Activated T-cell treated with anti-CD3 and anti-CD28 coated beads, Interleukin-2, amount 50 U/mL, for 72 hours (primary cell): ENCODE measurements around the gene MYL12A. TPM values are rescaled to one million over a fixed set of nuclear protein-coding genes. Genes with fewer than 3 reads are reported as not detected.
A peak's percentile ranks its signal among the peaks of the same experiment; 100 is the strongest.
"Not testable (repeated sequence)": the region's sequence is repeated elsewhere in the genome, so short reads cannot be mapped to it uniquely, and the experiment has no call there.

Experiments used
- ATAC-seq, 2 donors: fragments of 150-1000 bp; cut with Tn5 transposase; replicated peaks in 1 of 2; 2 replicates each; pipeline ENCODE4 v1.10.0; 2021; ENCODE audit warnings: moderate library complexity in 2 of 2, mild to moderate bottlenecking in 1 of 2
- DNase-seq, 2 donors: peaks; one replicate each; pipeline ENCODE4 v3.0.0; 2021 to 2022; ENCODE audit warnings: mixed read lengths in 1 of 2
- H3K27ac Mint-ChIP-seq: one replicate; pipeline ENCODE4 v1.8.0; 2022; ENCODE audit warnings: mild to moderate bottlenecking, moderate library complexity, mixed read lengths
- H3K27me3 Mint-ChIP-seq: one replicate; pipeline ENCODE4 v1.8.0; 2022; ENCODE audit warnings: low read depth, mixed read lengths
- H3K36me3 Mint-ChIP-seq, 2 donors: one replicate each; pipeline ENCODE4 v1.8.0; 2022; ENCODE audit warnings: mixed read lengths in 2 of 2, mild to moderate bottlenecking in 1 of 2; ENCODE audit not compliant: insufficient read depth in 2 of 2
- H3K4me1 Mint-ChIP-seq: one replicate; pipeline ENCODE4 v1.8.0; 2022; ENCODE audit warnings: low read depth, mixed read lengths
- H3K4me3 Mint-ChIP-seq, 2 donors: one replicate each; pipeline ENCODE4 v1.8.0; 2022; ENCODE audit warnings: mild to moderate bottlenecking in 2 of 2, mixed read lengths in 2 of 2, moderate library complexity in 2 of 2
- H3K9me3 Mint-ChIP-seq, 2 donors: one replicate each; pipeline ENCODE4 v1.8.0; 2022; ENCODE audit warnings: mixed read lengths in 2 of 2
- total RNA-seq, 2 donors: library from RNA; stranded (reverse); gene quantifications; one replicate each; pipeline ENCODE4 v1.2.3, GENCODE V29; 2022

MYL12A gene
- total RNA-seq, 2 donors from 2014 or later: 425 to 483 TPM

DNA sequence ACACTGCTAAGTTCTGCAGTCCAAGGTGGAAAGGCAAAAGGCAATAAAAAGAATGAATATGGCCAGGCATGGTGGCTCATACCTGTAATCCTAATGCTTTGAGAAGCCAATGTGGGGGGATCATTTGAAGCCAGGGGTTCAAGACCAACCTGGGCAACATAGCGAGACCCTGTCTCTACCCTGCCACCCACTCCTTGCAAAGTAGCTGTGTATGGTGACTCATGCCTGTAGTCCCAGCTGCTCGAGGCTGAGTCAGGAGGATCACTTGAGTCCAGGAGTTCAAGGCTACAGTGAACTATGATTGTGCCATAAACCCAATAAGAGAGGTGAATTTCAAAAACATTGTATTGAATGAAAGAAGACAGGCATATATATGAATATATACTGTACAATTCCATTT lies 16.8 kb downstream of the MYL12A start:
- H3K27ac Mint-ChIP-seq: peak overlapping the region; percentile 93
- ATAC-seq (peak in 1 of 2 donors; percentile 14), DNase-seq (peak in 1 of 2 donors; percentile 27)
- H3K4me3 Mint-ChIP-seq: peak overlapping the region; percentile 45 to 100
- peaks cover 74% of the 10 kb centered on the region for H3K4me1 Mint-ChIP-seq
- H3K36me3 Mint-ChIP-seq: peaks cover 6 to 10% of the 10 kb centered on the region in 2 donors
- H3K27me3 Mint-ChIP-seq: no peaks in the 10 kb centered on the region
- no peaks in the 10 kb centered on the region for H3K9me3 Mint-ChIP-seq

DNA sequence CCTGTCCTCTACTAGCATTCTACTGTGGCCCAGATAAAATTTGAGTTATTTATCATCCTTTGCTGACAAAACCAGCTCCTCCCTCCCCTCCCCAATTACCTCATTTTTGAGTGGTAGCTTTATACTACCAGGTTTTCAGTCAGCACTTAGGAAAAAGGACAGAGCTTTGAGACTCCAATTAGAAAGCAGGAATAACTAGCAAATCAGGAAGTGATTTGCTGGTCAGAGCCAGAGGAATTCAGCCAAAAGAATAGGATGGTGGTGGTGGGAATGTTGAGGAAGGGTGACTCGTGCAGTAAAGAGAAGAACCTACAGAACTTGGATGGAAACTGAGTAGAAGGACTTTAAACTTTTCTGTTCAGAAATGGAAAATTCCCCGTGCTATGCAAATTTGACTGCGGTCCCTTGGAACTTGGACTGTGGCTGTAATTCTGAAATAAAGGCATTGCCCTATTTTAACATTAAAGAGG lies 18.0 kb downstream of the MYL12A start:
- Mint-ChIP-seq H3K4me1 (peaks cover 74% of the 10 kb centered on the region), H3K9me3 (no peaks in the 10 kb centered on the region), H3K36me3 (peaks cover 6 to 10% of the 10 kb centered on the region in 2 donors), H3K4me3 (peak overlapping the region; percentile 59 to 70), H3K27me3 (no peaks in the 10 kb centered on the region), H3K27ac (peak overlapping the region; percentile 67)
- ATAC-seq (no peak), DNase-seq (no peak)

DNA sequence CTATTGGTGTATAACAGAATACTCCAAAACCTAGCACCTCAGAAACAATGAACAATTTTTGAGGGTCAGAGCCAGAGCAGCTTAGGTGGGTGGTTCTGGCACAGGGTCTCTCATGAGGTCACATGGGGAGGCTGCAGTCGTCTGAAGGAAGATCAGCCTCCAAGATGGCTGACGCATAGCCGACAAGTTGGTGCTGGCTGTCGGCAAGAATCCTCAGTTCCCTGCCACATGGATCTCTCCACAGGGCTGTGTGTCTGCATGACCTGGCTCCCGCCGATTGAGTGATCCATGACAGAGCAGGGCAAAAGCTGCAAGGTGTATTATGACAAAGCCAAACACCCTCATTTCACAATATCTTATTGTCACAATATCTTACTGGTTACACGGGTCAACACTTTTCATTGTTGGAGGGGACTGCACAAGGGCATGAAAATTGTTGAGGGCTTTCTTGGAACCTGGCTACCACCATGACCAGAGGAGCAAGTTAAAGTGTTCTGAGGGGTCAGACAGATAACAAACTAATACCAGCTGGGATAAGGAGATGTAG lies 18.5 kb downstream of the MYL12A start:
- peak overlapping the region; percentile 67 for H3K27ac Mint-ChIP-seq
- H3K4me1 Mint-ChIP-seq: peaks cover 75% of the 10 kb centered on the region
- H3K4me3 Mint-ChIP-seq: peak overlapping the region; percentile 59 to 70
- peaks cover 6 to 8% of the 10 kb centered on the region in 2 donors for H3K36me3 Mint-ChIP-seq
- ATAC-seq: no peak
- no peaks in the 10 kb centered on the region for H3K9me3 Mint-ChIP-seq
- no peaks in the 10 kb centered on the region for H3K27me3 Mint-ChIP-seq
- no peak for DNase-seq

DNA sequence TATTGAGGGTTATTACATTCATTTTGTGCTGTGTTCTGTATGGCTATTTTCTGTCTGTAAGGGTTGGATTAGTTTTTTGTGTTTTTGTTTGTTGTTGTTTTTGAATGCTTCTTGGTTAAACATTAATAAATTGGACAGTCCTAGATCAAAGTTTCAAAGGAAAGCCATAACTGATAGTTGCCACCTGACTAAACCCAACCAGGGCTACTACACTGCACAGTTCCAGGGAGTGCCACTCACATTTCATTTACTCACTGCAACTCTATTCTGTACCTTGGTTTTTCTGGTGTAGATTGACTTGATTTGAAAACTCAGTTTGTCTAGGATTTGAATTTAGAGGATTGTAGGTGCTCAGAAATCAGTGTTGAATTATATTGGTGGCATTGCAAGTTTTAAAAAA lies 20.7 kb downstream of the MYL12A start:
- Mint-ChIP-seq H3K27me3 (no peaks in the 10 kb centered on the region), H3K9me3 (no peaks in the 10 kb centered on the region), H3K4me1 (peaks cover 94% of the 10 kb centered on the region), H3K4me3 (peak overlapping the region in 1 of 2 donors; percentile 68), H3K36me3 (peaks cover 0 to 7% of the 10 kb centered on the region in 2 donors), H3K27ac (peak overlapping the region; percentile 61)
- ATAC-seq (no peak), DNase-seq (no peak)

DNA sequence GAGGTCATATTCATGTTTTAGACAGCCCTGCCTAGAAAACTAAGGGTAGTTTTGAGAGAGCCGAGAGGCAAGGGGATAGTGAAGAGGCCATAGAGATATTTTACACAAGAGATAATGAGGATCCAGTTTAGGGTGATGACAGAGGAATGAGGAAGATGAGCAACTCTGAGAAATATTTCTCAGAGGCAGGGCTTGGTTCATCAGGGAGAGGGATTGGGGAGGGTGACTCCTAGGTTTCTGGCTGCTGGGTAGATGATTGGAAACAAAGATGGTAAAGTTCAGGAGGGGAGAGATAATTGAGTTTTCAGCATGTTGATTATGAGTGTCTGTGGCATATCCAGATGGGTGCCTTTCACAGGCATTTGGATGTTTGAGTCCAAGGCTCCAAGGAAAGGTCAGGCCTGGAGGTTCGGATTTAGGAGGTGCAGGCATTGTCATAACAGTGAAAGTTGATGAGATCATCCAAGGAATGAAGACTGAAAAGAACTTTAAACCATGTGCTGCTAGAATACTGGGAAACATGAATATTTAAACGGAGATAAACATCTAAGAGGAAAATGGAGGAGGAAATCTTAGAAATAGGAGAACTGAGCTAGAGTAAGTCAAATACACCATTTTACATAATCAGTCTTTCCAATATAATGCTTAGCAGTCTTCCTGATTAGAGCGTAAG lies 21.8 kb downstream of the MYL12A start:
- Mint-ChIP-seq H3K4me1 (peaks cover 85% of the 10 kb centered on the region), H3K27me3 (no peaks in the 10 kb centered on the region), H3K27ac (peak overlapping the region; percentile 61), H3K36me3 (peaks cover 0 to 11% of the 10 kb centered on the region in 2 donors), H3K4me3 (peak overlapping the region; percentile 47 to 68), H3K9me3 (no peaks in the 10 kb centered on the region)
- DNase-seq (no peak), ATAC-seq (no peak)

DNA sequence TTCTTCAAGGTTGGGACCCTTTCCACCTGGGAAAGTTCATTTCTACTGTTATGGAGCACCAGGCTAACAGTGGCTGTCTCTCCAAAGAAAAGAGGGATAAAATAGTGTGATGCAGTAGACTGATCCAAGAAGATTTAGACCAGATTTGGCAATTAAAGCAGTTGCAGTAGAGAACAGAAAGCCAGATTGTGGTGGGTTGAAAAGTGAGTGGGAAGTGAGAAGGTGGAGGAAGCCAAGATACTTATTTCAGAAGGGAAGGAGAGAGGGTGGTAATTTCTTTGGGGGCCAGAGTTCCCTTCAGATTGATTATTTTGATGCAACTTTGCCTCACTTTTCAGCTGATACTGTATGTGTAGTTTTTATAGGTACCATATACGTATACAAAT lies 22.3 kb downstream of the MYL12A start:
- no peaks in the 10 kb centered on the region for H3K27me3 Mint-ChIP-seq
- DNase-seq (no peak), ATAC-seq (no peak)
- H3K9me3 Mint-ChIP-seq: no peaks in the 10 kb centered on the region
- H3K27ac Mint-ChIP-seq: peak overlapping the region; percentile 61
- H3K36me3 Mint-ChIP-seq: peaks cover 0 to 9% of the 10 kb centered on the region in 2 donors
- peak overlapping the region; percentile 8 to 68 for H3K4me3 Mint-ChIP-seq
- H3K4me1 Mint-ChIP-seq: peaks cover 80% of the 10 kb centered on the region

DNA sequence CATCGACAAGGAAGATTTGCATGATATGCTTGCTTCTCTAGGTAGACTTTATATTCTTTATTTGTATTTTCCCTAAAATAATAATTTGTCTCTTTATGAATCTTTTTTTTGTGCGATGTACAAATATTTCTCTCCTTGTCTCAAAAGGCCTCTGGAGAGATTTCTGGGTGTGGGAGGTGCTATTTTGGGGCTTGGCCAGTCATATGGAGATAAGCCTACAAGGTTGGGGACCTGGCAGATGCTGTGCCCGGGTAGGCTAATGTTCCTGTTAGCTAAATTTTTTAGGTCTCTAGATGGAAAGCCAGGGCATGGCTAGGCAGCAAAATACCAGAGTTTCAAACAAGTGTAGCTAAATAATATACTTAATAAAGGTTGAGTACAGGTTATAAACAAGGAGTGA lies 25.4 kb downstream of the MYL12A start:
- Mint-ChIP-seq H3K4me3 (no peak overlapping the region), H3K36me3 (peaks cover 4 to 20% of the 10 kb centered on the region in 2 donors), H3K9me3 (no peaks in the 10 kb centered on the region), H3K27ac (peak overlapping the region; percentile 83), H3K4me1 (peaks cover 58% of the 10 kb centered on the region), H3K27me3 (no peaks in the 10 kb centered on the region)
- DNase-seq: no peak
- no peak for ATAC-seq

DNA sequence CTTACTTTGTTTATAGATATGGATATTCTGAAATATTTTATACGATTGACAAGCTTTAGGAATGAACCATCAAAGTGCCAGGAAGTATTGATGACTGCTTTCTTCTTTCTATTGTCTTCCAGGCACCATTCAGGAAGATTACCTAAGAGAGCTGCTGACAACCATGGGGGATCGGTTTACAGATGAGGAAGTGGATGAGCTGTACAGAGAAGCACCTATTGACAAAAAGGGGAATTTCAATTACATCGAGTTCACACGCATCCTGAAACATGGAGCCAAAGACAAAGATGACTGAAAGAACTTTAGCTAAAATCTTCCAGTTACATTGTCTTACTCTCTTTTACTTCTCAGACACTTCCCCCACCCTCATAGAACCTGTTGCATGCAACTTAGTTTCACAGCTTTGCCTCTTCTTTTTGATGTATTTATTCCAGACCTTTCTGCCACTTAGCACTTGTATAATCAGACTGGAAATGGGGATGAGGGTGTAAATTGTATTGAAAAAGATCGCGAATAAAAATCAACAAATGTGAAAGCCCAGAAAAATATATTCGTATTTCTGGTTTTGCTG lies 30.1 kb downstream of the MYL12A start:
- Mint-ChIP-seq H3K4me3 (peak overlapping the region in 1 of 2 donors; percentile 18), H3K36me3 (peaks cover 4 to 20% of the 10 kb centered on the region in 2 donors), H3K27ac (peak overlapping the region; percentile 73), H3K4me1 (peaks cover 24% of the 10 kb centered on the region)
- not testable (repeated sequence) for DNase-seq, H3K27me3 Mint-ChIP-seq, H3K9me3 Mint-ChIP-seq
- peak in 1 of 2 donors; percentile 51 for ATAC-seq

DNA sequence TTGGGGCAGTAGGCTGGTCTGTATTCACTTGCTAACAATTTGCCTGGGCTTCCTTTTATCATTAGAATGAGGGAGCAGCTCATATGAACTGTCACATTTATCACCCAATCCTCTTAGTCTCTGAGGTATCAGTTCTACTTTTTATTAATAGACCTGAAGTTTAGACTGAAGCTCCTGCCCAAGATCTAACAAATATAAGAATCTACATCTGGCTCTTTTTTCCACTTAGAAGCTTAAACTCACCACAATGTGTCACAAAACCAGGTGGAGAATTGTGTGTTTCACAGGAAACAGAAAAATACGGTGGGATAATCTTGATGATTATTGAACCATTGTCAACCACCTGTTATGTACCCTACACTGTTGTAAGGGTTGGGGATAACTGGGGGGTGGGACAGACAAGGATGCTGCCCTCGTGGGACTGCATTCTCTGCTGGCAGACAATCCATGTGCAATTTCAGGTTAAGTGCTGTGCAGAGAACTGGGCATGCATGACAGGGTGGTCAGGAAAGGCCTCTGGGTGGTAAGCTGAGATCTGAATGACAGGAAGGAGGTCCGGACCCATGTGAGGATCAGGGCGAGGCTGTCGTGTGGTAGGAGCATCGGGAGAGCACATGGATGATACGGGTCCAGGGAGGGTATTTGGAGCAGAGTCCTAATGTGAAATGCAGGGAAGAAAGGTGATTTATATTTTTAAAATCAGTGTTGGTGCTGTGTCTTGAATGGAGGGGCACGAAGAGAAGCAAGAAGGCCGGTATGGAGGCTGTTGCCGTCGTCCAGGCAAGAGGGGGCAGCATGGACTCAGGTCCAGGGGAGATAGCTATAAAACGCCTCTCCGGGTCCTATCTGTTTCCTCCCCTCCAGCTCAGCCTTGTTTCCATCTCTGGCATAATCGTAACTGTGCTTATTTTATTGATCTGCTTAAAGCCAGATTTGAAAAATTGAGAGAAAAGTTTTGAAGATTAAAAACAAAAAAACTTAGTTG lies 31.9 kb downstream of the MYL12A start:
- H3K4me1 Mint-ChIP-seq: peaks cover 18% of the 10 kb centered on the region
- H3K4me3 Mint-ChIP-seq: no peak overlapping the region
- peak overlapping the region; percentile 26 for H3K27ac Mint-ChIP-seq
- H3K9me3 Mint-ChIP-seq: no peaks in the 10 kb centered on the region
- no peaks in the 10 kb centered on the region for H3K27me3 Mint-ChIP-seq
- peaks cover 4 to 12% of the 10 kb centered on the region in 2 donors for H3K36me3 Mint-ChIP-seq
- DNase-seq: no peak
- no peak for ATAC-seq

DNA sequence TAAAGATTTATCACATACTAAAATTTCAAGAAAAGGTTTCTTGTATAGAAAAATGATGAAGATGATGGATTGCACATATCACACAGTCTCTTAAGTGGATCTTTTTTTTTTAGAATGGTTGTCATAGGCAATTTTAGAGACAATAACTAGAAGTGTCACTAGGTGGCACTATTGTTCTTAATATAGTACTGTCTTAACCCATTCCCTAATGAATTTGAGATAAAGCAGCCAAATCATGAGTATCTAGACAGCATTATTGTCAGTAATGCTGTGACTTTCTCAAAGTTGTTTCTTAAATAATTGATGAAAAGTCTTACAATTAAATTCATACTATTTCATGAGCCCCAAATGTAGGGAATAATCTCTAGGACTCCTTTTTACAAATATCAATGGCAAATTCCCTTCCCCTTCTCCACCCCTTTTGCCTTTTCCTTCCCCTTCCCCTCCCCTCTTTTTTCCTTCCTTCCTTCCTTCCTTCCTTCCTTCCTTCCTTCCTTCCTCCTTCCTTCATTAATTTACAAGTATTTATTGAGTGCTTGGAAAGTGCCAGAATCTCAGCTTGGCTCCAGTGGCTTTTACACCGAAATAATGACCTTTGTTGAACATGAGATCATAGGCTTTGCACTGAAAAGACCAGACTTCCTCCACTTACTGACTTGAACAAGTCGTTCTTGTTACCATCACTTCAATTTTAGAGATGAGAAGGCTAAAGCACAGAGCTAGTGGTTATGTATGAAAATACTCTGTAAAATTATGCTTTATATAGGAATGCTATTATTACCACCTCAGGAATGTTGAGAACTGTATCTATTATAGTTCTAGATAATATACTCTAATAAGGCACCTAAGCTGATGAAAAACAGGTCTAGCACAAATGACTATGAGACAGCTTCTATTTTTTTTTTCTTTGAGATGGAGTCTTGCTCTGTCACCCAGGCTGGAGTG lies 34.1 kb downstream of the MYL12A start:
- no peaks in the 10 kb centered on the region for H3K27me3 Mint-ChIP-seq
- no peak overlapping the region for H3K4me3 Mint-ChIP-seq
- peak in 1 of 2 donors; percentile 27 for DNase-seq
- ATAC-seq: peak; percentile 82 to 84
- no peaks in the 10 kb centered on the region for H3K9me3 Mint-ChIP-seq
- peaks cover 4 to 8% of the 10 kb centered on the region in 2 donors for H3K36me3 Mint-ChIP-seq
- no peak overlapping the region for H3K27ac Mint-ChIP-seq
- peaks cover 18% of the 10 kb centered on the region for H3K4me1 Mint-ChIP-seq

DNA sequence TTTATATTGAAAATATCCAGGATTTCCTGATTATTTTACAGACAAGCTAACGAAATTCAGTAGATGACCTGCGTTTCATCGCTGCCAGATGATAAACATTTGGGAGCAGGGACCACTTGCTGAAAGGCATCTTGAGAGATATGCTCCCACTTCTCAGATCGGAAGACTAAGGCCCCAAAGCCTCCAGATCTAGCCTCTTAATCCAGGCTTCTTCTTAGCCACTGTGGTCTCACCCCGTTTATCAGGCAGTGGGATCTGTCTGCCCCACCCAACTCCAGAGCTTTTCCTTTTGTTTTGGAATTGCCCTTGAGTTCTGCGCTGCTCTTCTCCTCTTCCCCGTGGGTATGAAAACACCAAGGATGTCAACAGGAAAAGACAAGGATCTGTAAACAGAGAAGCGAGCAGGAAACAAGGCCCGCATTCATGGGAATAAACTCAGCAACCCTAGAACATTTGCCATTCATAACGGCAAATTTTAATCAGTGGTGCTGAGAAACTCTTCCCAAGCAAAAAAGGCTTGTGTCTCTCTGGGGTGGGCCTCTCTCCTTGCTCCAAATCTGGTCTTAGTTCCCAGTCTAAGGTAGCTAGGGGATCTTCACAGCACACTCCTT lies 35.8 kb downstream of the MYL12A start:
- ATAC-seq (no peak), DNase-seq (no peak)
- no peaks in the 10 kb centered on the region for H3K9me3 Mint-ChIP-seq
- no peak overlapping the region for H3K4me3 Mint-ChIP-seq
- H3K27me3 Mint-ChIP-seq: no peaks in the 10 kb centered on the region
- no peaks in the 10 kb centered on the region for H3K36me3 Mint-ChIP-seq
- peaks cover 12% of the 10 kb centered on the region for H3K4me1 Mint-ChIP-seq
- no peak overlapping the region for H3K27ac Mint-ChIP-seq
